OCI-LY7 (cell line): ENCODE measurements around the gene SYK.

ENCODE experiments used
- EZH2phosphoT487 ChIP-seq: fragments of 200-600 bp; sonication (generic); IDR thresholded peaks from 2 replicates; pipeline ENCODE4 v1.6.1; 2018; ENCODE audit warnings: low read depth, borderline replicate concordance, mild to moderate bottlenecking, mixed run types, antibody characterized with exemption, low read length, moderate library complexity, mixed read lengths
- TF ChIP-seq, protein P1 (sequence below): fragments of 200-600 bp; sonication (generic); conservative IDR thresholded peaks from 2 replicates; pipeline ENCODE4 v1.5.1; 2014; ENCODE audit warnings: mild to moderate bottlenecking, antibody characterized with exemption, low read length, moderate library complexity, mixed read lengths

- TF ChIP-seq, protein P1, sequence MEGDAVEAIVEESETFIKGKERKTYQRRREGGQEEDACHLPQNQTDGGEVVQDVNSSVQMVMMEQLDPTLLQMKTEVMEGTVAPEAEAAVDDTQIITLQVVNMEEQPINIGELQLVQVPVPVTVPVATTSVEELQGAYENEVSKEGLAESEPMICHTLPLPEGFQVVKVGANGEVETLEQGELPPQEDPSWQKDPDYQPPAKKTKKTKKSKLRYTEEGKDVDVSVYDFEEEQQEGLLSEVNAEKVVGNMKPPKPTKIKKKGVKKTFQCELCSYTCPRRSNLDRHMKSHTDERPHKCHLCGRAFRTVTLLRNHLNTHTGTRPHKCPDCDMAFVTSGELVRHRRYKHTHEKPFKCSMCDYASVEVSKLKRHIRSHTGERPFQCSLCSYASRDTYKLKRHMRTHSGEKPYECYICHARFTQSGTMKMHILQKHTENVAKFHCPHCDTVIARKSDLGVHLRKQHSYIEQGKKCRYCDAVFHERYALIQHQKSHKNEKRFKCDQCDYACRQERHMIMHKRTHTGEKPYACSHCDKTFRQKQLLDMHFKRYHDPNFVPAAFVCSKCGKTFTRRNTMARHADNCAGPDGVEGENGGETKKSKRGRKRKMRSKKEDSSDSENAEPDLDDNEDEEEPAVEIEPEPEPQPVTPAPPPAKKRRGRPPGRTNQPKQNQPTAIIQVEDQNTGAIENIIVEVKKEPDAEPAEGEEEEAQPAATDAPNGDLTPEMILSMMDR: no peak
- no peak for TF ChIP-seq EZH2phosphoT487
These were observed 13.7 kb upstream of the SYK start for GRCh38 chr9:90787771-90788460.
